ENCODE measurements around the gene FHIP1B.

Gene FHIP1B

GRCh38 chr11:6196396-6196795 lies 38.0 kb downstream of the FHIP1B start:
- Histone ChIP-seq H3K27me3 (no peaks in the 10 kb centered on the region), H3K36me3 (no peaks in the 10 kb centered on the region), H3K4me1 (no peaks in the 10 kb centered on the region), H3K4me3 (ENCODE audit: low read depth, low read length) (no peak overlapping the region), H3K9me3 (no peaks in the 10 kb centered on the region)
- TF ChIP-seq CTCF (IDR thresholded peaks at IDR 0.05; ENCODE audit: low read depth, low read length), result no peak
- no peak for DNase-seq

DNA sequence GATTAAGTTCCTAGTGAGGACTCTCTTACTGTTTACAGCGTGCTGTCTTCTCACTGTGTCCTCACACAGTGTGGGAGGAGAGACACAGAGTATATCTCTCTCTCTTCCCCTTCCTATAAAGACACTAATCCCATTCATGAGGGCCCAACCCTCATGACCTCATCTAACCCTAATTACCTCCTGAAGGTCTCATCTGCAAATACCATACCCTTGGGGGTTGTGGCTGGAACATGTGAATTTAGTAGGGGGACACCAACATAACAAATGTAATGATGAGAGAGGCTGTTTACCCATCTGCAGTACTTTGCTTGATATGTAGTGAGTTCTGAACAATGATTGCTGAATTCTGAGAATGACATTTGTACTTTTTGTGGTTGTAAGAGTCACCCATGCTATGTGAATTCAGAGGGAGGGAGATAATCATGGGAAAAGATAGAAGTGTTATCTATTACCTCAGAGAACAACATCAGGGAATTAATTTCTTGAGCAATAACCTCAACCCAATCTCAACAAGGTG lies 40.3 kb downstream of the FHIP1B start:
- no peak for TF ChIP-seq CTCF (IDR thresholded peaks at IDR 0.05; ENCODE audit: low read depth, low read length)
- no peaks in the 10 kb centered on the region for H3K4me1 ChIP-seq
- no peak for DNase-seq
- H3K9me3 ChIP-seq, result no peaks in the 10 kb centered on the region
- no peak overlapping the region for H3K4me3 ChIP-seq (ENCODE audit: low read depth, low read length)
- no peaks in the 10 kb centered on the region for H3K27me3 ChIP-seq
- no peaks in the 10 kb centered on the region for H3K36me3 ChIP-seq

DNA sequence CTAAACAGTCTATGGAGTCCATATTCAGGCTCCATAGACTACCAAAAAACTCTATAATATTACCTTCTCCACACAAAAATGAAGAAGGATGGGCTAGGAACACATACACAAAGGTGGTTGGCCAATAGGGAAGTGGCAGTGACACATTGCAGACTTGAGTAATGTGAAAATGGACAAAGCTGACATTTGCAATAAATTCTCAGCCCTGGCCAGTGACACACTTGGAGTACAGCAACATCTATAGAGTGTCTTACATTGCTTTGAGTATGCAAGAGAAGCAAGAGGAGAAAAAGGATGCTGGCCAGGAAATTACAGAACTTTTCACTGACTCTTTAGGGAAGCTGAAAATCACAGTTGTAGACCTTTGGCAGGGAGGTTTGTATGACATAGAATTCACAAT lies 42.7 kb downstream of the FHIP1B start:
- Histone ChIP-seq H3K27me3 (no peaks in the 10 kb centered on the region), H3K4me1 (no peaks in the 10 kb centered on the region), H3K36me3 (no peaks in the 10 kb centered on the region), H3K9me3 (no peaks in the 10 kb centered on the region), H3K4me3 (ENCODE audit: low read depth, low read length) (no peak overlapping the region)
- no peak for TF ChIP-seq CTCF (IDR thresholded peaks at IDR 0.05; ENCODE audit: low read depth, low read length)
- DNase-seq, result no peak

DNA sequence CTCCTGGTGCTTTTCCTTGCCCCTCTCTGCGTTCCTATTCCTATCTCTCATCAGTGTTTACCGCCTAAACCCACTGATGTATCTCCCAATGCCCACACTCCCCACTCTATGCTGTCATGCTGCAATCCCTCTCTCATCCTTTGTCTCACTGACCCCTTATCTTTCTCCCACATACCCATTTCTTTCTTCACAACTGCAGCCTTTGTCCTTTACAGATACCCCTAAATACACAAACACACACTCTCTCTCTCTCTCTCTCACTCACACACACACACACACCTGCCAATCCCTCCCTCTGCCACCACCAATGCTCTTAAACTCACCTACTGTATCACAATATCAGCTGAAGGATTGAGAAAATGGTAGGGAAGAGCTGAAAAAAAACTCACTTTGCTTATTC lies 59.0 kb downstream of the FHIP1B start:
- Histone ChIP-seq H3K27me3 (no peaks in the 10 kb centered on the region), H3K9me3 (no peaks in the 10 kb centered on the region), H3K4me3 (ENCODE audit: low read depth, low read length) (no peak overlapping the region), H3K4me1 (no peaks in the 10 kb centered on the region), H3K36me3 (no peaks in the 10 kb centered on the region)
- no peak for DNase-seq
- no peak for TF ChIP-seq CTCF (IDR thresholded peaks at IDR 0.05; ENCODE audit: low read depth, low read length)

GRCh38 chr11:6170226-6170625 lies 64.2 kb downstream of the FHIP1B start, which contains the start of gene OR52B2:
Gene OR52B2, minus strand, starts transcription at chr11:6170326. Its CDS starts 0 bp downstream, at chr11:6170326.
- H3K36me3 ChIP-seq, result no peaks in the 10 kb centered on the region
- H3K4me1 ChIP-seq, result no peaks in the 10 kb centered on the region
- DNase-seq, result no peak
- no peak for TF ChIP-seq CTCF (IDR thresholded peaks at IDR 0.05; ENCODE audit: low read depth, low read length)
- H3K27me3 ChIP-seq, result no peaks in the 10 kb centered on the region
- no peak within 1 kb of the TSS for H3K4me3 ChIP-seq (ENCODE audit: low read depth, low read length)
- no peaks in the 10 kb centered on the region for H3K9me3 ChIP-seq
